Measurements from ENCODE around the gene RIC3. TPM values are rescaled to one million over a fixed set of nuclear protein-coding genes. Genes with fewer than 3 reads are reported as not detected.
A peak's percentile ranks its signal among the peaks of the same experiment; 100 is the strongest.

RIC3 gene
- polyA plus RNA-seq, 2 donors = 6.2 to 11.6 TPM

DNA sequence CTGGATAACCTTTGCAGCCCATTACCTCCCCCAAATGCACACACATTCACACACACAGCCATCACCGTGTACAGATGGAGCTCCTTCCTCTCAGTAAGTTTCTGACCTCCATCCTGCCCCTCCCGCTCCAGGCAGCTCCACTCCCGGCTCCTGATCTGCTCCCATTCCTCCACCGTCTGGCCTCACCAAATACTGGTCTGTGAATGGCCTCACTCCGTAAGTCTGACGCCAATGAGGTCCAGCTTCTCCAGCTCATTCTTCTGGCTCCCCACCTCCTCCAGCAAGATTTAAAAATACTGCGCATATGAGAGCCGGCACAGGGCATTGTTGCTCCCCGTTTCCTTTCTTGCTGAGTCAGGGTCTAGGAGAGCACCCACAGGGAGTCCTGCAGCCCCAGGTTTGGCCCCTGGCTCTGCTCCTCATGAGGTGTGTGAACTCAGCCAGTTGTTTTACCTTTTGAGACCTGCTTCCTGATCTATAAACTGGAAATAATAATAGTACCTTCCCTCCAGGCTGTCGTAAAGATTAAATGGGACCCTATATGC is 101.8 kb downstream of the RIC3 start:
- Histone ChIP-seq H3K9me3 (ENCODE audit: control insufficient read depth in 2 of 2, insufficient read depth in 1 of 2, low read depth in 1 of 2, low read length in 1 of 2) (no peaks in the 10 kb centered on the region), H3K27ac (ENCODE audit: low read depth in 2 of 2, low read length in 1 of 2) (no peak overlapping the region)
- 62 to 72% methylated on average over 10 of the region's 10 CpGs for WGBS, 2 donors

DNA sequence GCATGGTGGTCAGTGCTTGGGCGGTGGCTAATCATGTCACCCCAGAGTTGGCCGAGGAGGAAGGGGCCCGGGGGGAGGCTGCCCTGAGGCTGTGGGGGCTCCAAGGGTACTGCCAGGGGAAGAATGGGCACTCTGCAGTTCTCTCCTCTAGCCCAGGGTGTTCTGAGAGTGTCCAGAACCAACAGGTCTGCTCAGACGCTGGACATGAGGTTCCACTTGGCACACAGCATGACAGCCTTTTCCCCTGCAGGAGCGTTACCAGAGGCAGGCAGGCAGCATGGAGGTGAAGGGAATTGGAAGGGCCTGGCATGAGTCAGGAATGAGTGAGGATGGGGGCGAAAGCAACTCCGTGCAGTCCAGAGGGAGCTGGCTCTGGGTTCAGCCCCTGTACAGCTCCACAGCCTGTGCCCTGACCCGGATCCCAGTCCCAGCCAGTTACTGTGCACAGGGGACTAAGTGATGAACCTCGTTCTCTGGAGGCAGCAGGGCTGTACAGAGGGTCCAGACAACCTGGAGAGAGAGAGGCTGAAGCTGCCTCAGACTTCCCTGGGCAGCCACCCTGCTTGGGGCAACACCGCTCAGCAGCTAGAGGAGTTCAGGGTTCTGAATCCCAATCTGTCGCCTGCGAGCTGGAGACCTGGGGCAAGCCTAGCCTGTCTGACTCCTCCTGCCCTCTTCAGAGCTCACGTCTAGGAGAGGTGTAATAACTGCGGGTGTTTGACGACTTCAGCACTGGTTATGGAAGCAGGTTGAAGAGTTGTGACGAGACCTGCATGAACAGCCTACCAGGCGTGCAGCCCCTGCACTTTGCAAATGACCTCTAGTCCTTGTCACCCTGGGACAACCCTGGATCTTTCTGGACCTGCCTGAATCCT is 102.6 kb downstream of the RIC3 start:
- no peak overlapping the region for H3K27ac ChIP-seq (ENCODE audit: low read depth in 2 of 2, low read length in 1 of 2)

More for the DNA sequence above, 101.8 kb downstream of the RIC3 start:
- Histone ChIP-seq H3K4me1 (ENCODE audit: control insufficient read depth in 2 of 2, insufficient read depth in 2 of 2, low read length in 1 of 2) (peaks cover 2 to 8% of the 10 kb centered on the region in 2 donors), H3K4me3 (ENCODE audit: low read depth in 1 of 2, low read length in 2 of 2) (no peak overlapping the region), H3K27me3 (ENCODE audit: control insufficient read depth in 1 of 2, insufficient read depth in 2 of 2, low read length in 2 of 2) (no peaks in the 10 kb centered on the region), H3K36me3 (ENCODE audit: control insufficient read depth in 2 of 2, insufficient read depth in 2 of 2, low read length in 1 of 2) (no peaks in the 10 kb centered on the region)

DNA sequence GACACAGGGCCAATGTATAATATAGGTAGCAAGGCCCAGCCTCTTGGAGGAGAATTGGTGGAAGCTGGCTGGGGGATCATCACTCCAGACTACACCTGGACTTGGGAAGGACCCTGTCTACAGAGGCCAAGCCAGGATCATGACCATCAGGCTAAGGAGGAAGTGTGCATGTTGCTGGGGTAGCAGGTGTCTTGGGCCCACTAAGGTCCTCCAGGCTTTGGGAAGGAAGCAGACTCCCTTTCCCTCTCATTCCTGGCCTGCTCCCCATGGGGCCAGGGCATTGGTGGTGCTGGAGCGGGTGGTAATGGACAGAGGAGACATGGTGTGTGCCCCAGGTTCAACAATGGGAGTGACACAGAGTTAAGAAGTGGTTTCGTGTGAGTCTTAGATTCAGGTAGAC is 103.8 kb downstream of the RIC3 start:
- H3K9me3 ChIP-seq (ENCODE audit: control insufficient read depth in 2 of 2, insufficient read depth in 1 of 2, low read depth in 1 of 2, low read length in 1 of 2) = no peaks in the 10 kb centered on the region
- no peak overlapping the region for H3K27ac ChIP-seq (ENCODE audit: low read depth in 2 of 2, low read length in 1 of 2)
- H3K4me3 ChIP-seq (ENCODE audit: low read depth in 1 of 2, low read length in 2 of 2) = no peak overlapping the region
- H3K27me3 ChIP-seq (ENCODE audit: control insufficient read depth in 1 of 2, insufficient read depth in 2 of 2, low read length in 2 of 2) = no peaks in the 10 kb centered on the region
- no peaks in the 10 kb centered on the region for H3K36me3 ChIP-seq (ENCODE audit: control insufficient read depth in 2 of 2, insufficient read depth in 2 of 2, low read length in 1 of 2)
- WGBS, 2 donors = 97% methylated on average over 2 of the region's 2 CpGs
- H3K4me1 ChIP-seq (ENCODE audit: control insufficient read depth in 2 of 2, insufficient read depth in 2 of 2, low read length in 1 of 2) = peaks cover 2 to 8% of the 10 kb centered on the region in 2 donors

More for the DNA sequence above, 102.6 kb downstream of the RIC3 start:
- Histone ChIP-seq H3K36me3 (ENCODE audit: control insufficient read depth in 2 of 2, insufficient read depth in 2 of 2, low read length in 1 of 2) (no peaks in the 10 kb centered on the region), H3K9me3 (ENCODE audit: control insufficient read depth in 2 of 2, insufficient read depth in 1 of 2, low read depth in 1 of 2, low read length in 1 of 2) (no peaks in the 10 kb centered on the region), H3K27me3 (ENCODE audit: control insufficient read depth in 1 of 2, insufficient read depth in 2 of 2, low read length in 2 of 2) (no peaks in the 10 kb centered on the region), H3K4me1 (ENCODE audit: control insufficient read depth in 2 of 2, insufficient read depth in 2 of 2, low read length in 1 of 2) (peaks cover 2 to 8% of the 10 kb centered on the region in 2 donors), H3K4me3 (ENCODE audit: low read depth in 1 of 2, low read length in 2 of 2) (no peak overlapping the region)
- WGBS, 2 donors = 81 to 83% methylated on average over 17 of the region's 17 CpGs

DNA sequence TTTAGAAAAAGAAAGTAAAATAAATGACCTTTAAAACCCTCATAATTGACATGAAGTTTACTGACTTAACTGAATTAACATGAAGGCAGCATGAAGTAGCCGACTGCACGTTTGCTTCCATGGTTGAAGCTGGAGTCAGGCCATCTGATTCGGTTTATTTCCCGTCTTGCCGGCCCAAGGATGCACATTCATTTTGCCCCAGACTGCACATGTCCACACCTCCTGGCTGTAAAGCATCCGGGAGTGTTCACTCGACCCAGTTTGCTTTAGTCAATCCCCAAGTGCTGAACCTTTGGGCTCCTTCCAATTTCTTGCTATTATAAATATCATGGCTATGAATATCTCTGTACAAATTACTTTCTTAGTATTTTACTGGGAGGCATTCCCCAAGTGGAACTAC is 105.5 kb downstream of the RIC3 start:
- no peaks in the 10 kb centered on the region for H3K27me3 ChIP-seq (ENCODE audit: control insufficient read depth in 1 of 2, insufficient read depth in 2 of 2, low read length in 2 of 2)
- H3K9me3 ChIP-seq (ENCODE audit: control insufficient read depth in 2 of 2, insufficient read depth in 1 of 2, low read depth in 1 of 2, low read length in 1 of 2) = no peaks in the 10 kb centered on the region
- H3K27ac ChIP-seq (ENCODE audit: low read depth in 2 of 2, low read length in 1 of 2) = no peak overlapping the region
- H3K4me3 ChIP-seq (ENCODE audit: low read depth in 1 of 2, low read length in 2 of 2) = no peak overlapping the region
- 47 to 51% methylated on average over 7 of the region's 7 CpGs for WGBS, 2 donors
- no peaks in the 10 kb centered on the region for H3K36me3 ChIP-seq (ENCODE audit: control insufficient read depth in 2 of 2, insufficient read depth in 2 of 2, low read length in 1 of 2)
- peaks cover 2 to 6% of the 10 kb centered on the region in 2 donors for H3K4me1 ChIP-seq (ENCODE audit: control insufficient read depth in 2 of 2, insufficient read depth in 2 of 2, low read length in 1 of 2)

DNA sequence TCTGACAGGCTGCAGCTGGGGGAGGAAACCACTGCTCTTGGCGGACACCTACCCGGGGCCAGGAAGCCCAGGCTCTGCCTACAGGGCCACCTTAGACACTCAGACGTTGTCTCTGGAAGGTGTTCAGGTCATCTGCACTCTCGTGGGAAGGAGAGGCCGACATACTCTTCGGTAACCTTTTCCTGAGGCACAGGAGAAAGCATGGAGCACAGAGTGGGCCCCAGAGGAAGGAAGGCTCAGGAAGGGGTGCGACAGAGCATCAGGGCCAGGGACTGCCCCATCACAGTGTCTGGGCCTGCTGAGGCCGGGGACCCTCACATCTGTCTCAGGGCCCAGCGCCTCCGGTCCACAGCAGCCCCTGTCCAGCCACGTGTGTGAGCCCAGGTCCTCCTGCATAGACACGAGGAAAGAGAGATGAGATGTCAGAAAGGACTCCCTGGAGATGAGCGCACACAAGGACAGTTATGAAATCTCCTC is 106.0 kb downstream of the RIC3 start:
- Histone ChIP-seq H3K4me1 (ENCODE audit: control insufficient read depth in 2 of 2, insufficient read depth in 2 of 2, low read length in 1 of 2) (peaks cover 2 to 3% of the 10 kb centered on the region in 2 donors), H3K9me3 (ENCODE audit: control insufficient read depth in 2 of 2, insufficient read depth in 1 of 2, low read depth in 1 of 2, low read length in 1 of 2) (no peaks in the 10 kb centered on the region), H3K36me3 (ENCODE audit: control insufficient read depth in 2 of 2, insufficient read depth in 2 of 2, low read length in 1 of 2) (no peaks in the 10 kb centered on the region), H3K27ac (ENCODE audit: low read depth in 2 of 2, low read length in 1 of 2) (peak overlapping the region in 1 of 2 donors; percentile 65), H3K4me3 (ENCODE audit: low read depth in 1 of 2, low read length in 2 of 2) (no peak overlapping the region), H3K27me3 (ENCODE audit: control insufficient read depth in 1 of 2, insufficient read depth in 2 of 2, low read length in 2 of 2) (no peaks in the 10 kb centered on the region)
- 80 to 81% methylated on average over 13 of the region's 13 CpGs for WGBS, 2 donors

DNA sequence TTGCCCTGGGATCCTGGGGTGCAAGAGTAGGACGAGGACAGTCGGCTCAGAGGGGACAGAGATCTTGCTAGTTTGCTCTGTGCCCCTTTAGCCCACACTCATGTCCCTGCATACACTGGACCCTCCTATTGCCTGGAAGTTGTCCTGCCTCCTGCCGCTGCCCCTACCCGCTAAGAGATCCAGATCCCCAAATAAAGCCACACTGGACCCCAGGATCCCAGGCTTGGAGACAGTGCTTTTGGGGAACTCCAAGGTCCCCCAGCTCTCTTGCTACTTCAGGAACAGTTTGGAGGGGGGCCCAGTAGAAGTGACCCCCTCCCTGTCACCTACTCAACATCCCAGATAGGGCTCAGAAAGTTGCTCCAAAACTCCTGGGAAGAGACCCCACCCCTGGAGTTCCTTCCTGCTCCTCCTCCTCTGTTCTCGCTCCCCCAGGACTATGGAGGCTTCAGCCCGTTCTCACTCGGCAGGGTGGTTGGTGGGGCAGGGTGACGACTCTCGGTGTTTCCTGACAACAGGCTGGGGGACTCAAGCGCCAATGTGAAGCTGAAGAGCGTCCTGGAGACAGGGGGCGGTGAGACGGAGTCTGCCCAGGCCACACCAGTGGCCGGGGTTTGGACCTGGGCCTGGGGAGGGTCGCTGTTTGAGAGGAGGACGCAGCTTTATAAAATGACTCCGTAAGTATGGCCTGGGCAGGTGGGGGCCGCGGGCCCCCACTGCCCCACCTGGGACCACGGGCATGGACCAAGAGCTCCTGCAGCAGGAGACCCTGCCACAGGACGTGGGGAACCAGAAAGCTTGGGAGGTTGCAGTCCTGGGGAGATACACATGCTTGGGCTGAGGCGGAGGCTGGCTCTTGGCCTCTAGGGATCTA is 107.0 kb downstream of the RIC3 start:
- Histone ChIP-seq H3K9me3 (ENCODE audit: control insufficient read depth in 2 of 2, insufficient read depth in 1 of 2, low read depth in 1 of 2, low read length in 1 of 2) (no peaks in the 10 kb centered on the region), H3K27ac (ENCODE audit: low read depth in 2 of 2, low read length in 1 of 2) (no peak overlapping the region), H3K4me1 (ENCODE audit: control insufficient read depth in 2 of 2, insufficient read depth in 2 of 2, low read length in 1 of 2) (peaks cover 2 to 3% of the 10 kb centered on the region in 2 donors), H3K4me3 (ENCODE audit: low read depth in 1 of 2, low read length in 2 of 2) (no peak overlapping the region), H3K27me3 (ENCODE audit: control insufficient read depth in 1 of 2, insufficient read depth in 2 of 2, low read length in 2 of 2) (no peaks in the 10 kb centered on the region), H3K36me3 (ENCODE audit: control insufficient read depth in 2 of 2, insufficient read depth in 2 of 2, low read length in 1 of 2) (no peaks in the 10 kb centered on the region)
- WGBS, 2 donors = 90 to 93% methylated on average over 22 of the region's 22 CpGs

DNA sequence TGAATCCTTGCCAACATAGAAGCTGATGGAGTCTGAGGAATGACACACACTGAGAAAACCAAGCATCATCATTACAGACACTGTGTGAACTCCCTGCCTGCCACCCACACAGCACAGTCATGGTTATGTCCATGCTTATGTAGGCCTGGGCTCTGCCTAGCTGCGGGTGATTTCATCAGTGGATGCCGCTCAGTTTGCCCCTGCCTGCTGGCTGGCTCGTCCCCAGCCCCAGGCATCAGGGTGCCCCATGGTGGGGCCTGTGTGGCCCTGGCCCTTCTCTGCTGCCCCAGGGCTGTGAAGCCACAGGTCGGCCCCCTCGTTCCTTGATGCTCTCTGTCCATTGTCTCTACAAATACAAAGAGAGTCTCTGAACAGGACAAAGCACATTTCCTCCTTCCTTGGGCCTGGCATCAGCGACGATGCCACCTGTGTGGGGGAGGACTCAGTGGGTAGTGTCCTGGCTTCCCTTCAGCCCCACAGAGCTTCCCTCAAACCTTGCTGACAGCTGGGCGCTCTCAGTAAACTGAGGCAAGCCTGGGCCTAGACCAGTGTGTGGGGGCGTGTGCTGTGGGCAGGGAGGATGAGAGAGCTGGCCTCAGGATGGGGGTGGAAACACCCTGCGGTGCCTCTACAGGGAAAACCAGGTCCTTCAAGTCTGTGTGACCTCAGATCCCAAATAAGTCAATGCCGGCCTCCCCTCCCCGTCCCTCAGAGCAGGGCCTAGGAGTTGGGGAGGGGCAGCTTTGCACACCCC is 107.8 kb downstream of the RIC3 start:
- Histone ChIP-seq H3K27ac (ENCODE audit: low read depth in 2 of 2, low read length in 1 of 2) (no peak overlapping the region), H3K27me3 (ENCODE audit: control insufficient read depth in 1 of 2, insufficient read depth in 2 of 2, low read length in 2 of 2) (no peaks in the 10 kb centered on the region), H3K4me1 (ENCODE audit: control insufficient read depth in 2 of 2, insufficient read depth in 2 of 2, low read length in 1 of 2) (peaks cover 2 to 3% of the 10 kb centered on the region in 2 donors), H3K4me3 (ENCODE audit: low read depth in 1 of 2, low read length in 2 of 2) (no peak overlapping the region), H3K36me3 (ENCODE audit: control insufficient read depth in 2 of 2, insufficient read depth in 2 of 2, low read length in 1 of 2) (no peaks in the 10 kb centered on the region), H3K9me3 (ENCODE audit: control insufficient read depth in 2 of 2, insufficient read depth in 1 of 2, low read depth in 1 of 2, low read length in 1 of 2) (no peaks in the 10 kb centered on the region)
- WGBS, 2 donors = 88 to 90% methylated on average over 11 to 12 of the region's 12 CpGs

DNA sequence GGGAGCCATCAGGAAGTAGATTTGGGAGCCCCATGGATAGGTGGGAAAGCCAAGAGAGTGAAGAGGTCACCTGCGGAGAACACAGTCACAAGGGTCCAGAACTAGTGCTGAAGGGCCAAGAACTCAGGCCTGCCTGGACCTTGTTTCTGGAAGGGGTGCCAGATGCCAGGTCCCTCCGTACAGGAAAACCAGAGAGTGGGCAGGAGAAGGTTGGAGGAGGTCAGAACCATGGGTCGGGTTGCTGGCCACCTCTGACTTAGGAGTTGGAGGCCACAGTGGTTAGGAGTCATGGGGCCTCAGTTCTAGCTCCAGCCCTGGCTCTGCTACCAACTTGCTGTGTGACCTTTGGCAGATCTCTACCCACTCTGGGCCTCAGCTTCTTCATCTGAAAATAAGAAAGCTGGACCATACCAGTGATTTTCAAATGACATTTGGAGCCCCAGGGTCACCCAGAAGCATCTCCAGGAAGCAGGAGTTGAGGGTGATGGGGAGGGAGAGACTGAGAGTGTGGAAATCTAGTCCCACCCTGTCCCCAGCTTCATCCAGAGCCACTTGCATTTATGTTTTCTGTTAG is 108.6 kb downstream of the RIC3 start:
- no peaks in the 10 kb centered on the region for H3K36me3 ChIP-seq (ENCODE audit: control insufficient read depth in 2 of 2, insufficient read depth in 2 of 2, low read length in 1 of 2)
- WGBS, 2 donors = 72 to 88% methylated on average over 3 of the region's 3 CpGs
- H3K27ac ChIP-seq (ENCODE audit: low read depth in 2 of 2, low read length in 1 of 2) = no peak overlapping the region
- H3K4me3 ChIP-seq (ENCODE audit: low read depth in 1 of 2, low read length in 2 of 2) = no peak overlapping the region
- H3K4me1 ChIP-seq (ENCODE audit: control insufficient read depth in 2 of 2, insufficient read depth in 2 of 2, low read length in 1 of 2) = peaks cover 2 to 3% of the 10 kb centered on the region in 2 donors
- H3K27me3 ChIP-seq (ENCODE audit: control insufficient read depth in 1 of 2, insufficient read depth in 2 of 2, low read length in 2 of 2) = no peaks in the 10 kb centered on the region
- no peaks in the 10 kb centered on the region for H3K9me3 ChIP-seq (ENCODE audit: control insufficient read depth in 2 of 2, insufficient read depth in 1 of 2, low read depth in 1 of 2, low read length in 1 of 2)
